GM12874 (cell line): ENCODE data around the gene TSPAN4.

Source experiments
- CTCF ChIP-seq: IDR thresholded peaks from 2 replicates; pipeline ENCODE4 v1.5.1; 2011; ENCODE audit warnings: low read depth, mild to moderate bottlenecking, control low read depth, low read length, moderate library complexity; ENCODE audit not compliant: insufficient read depth

TSPAN4 gene

GRCh38 chr11:873706-874105 lies 31.1 kb downstream of the TSPAN4 start:
- no peak for TF ChIP-seq CTCF

- TF ChIP-seq CTCF: no peak
These were observed 32.6 kb downstream of the TSPAN4 start for GRCh38 chr11:875203-875602.

GRCh38 chr11:875769-876301 lies 33.2 kb downstream of the TSPAN4 start:
- no peak for TF ChIP-seq CTCF

- TF ChIP-seq CTCF: no peak
These were observed 33.9 kb downstream of the TSPAN4 start for GRCh38 chr11:876545-876944.

GRCh38 chr11:877565-877964 lies 34.9 kb downstream of the TSPAN4 start:
- no peak for TF ChIP-seq CTCF

GRCh38 chr11:880447-880846 lies 37.8 kb downstream of the TSPAN4 start:
- no peak for TF ChIP-seq CTCF

GRCh38 chr11:882596-882995 lies 39.9 kb downstream of the TSPAN4 start:
- no peak for TF ChIP-seq CTCF

- TF ChIP-seq CTCF: no peak
These were observed 40.9 kb downstream of the TSPAN4 start for GRCh38 chr11:883527-883926.
